Progenitor cell of endocrine pancreas (in vitro differentiated cells): ENCODE results near the gene PTGR3. TPM values are rescaled to one million over a fixed set of nuclear protein-coding genes. Genes with fewer than 3 reads are reported as not detected.

Source experiments
- DNase-seq: peaks from one replicate; pipeline ENCODE4 v3.0.0; 2021; ENCODE audit warnings: low spot score; ENCODE audit not compliant: unreplicated experiment
- H3K27ac Mint-ChIP-seq: 2 replicates; pipeline ENCODE4 v1.8.0; 2021; ENCODE audit warnings: mild to moderate bottlenecking, moderate library complexity, mixed read lengths
- H3K27me3 Mint-ChIP-seq: 2 replicates; pipeline ENCODE4 v1.8.0; 2021; ENCODE audit warnings: mixed read lengths
- H3K36me3 Mint-ChIP-seq: 2 replicates; pipeline ENCODE4 v1.8.0; 2022; ENCODE audit warnings: mixed read lengths; ENCODE audit not compliant: insufficient read depth
- H3K4me1 Mint-ChIP-seq: 2 replicates; pipeline ENCODE4 v1.8.0; 2021; ENCODE audit warnings: low read depth, mixed read lengths
- H3K4me3 Mint-ChIP-seq: 2 replicates; pipeline ENCODE4 v1.8.0; 2021; ENCODE audit warnings: low read depth, mild to moderate bottlenecking, moderate library complexity, mixed read lengths
- H3K9me3 Mint-ChIP-seq: 2 replicates; pipeline ENCODE4 v1.8.0; 2021; ENCODE audit warnings: low read depth, mixed read lengths
- CTCF ChIP-seq: fragments of 200-600 bp; sonication (generic); IDR thresholded peaks from one replicate; pipeline ENCODE4 v1.5.0; 2021; ENCODE audit warnings: antibody characterized with exemption, mild to moderate bottlenecking; ENCODE audit not compliant: unreplicated experiment
- total RNA-seq: library from RNA; stranded (reverse); gene quantifications from 2 replicates; pipeline ENCODE4 v1.2.1, GENCODE V29; 2021

The PTGR3 gene
- total RNA-seq, 1 donor from 2014 or later: 36.8 TPM

- TF ChIP-seq CTCF: no peak
- Mint-ChIP-seq H3K27ac (peak overlapping the region; percentile 86), H3K9me3 (no peaks in the 10 kb centered on the region), H3K36me3 (no peaks in the 10 kb centered on the region), H3K4me1 (peaks cover 68% of the 10 kb centered on the region), H3K27me3 (no peaks in the 10 kb centered on the region), H3K4me3 (no peak overlapping the region)
- DNase-seq: no peak
Observed at GRCh38 chr18:75214766-75215510, 6.0 kb upstream of the PTGR3 start.

- H3K27me3 Mint-ChIP-seq: no peaks in the 10 kb centered on the region
- no peak for TF ChIP-seq CTCF
- peak overlapping the region; percentile 0 for H3K27ac Mint-ChIP-seq
- H3K4me3 Mint-ChIP-seq: peak overlapping the region; percentile 7
- H3K9me3 Mint-ChIP-seq: no peaks in the 10 kb centered on the region
- H3K4me1 Mint-ChIP-seq: peaks cover 67% of the 10 kb centered on the region
- DNase-seq: no peak
- H3K36me3 Mint-ChIP-seq: no peaks in the 10 kb centered on the region
Observed at GRCh38 chr18:75214332-75214690, 5.4 kb upstream of the PTGR3 start.

GRCh38 chr18:75213611-75214331 is 4.8 kb upstream of the PTGR3 start:
- Mint-ChIP-seq H3K27me3 (no peaks in the 10 kb centered on the region), H3K9me3 (no peaks in the 10 kb centered on the region), H3K4me3 (peak overlapping the region; percentile 7), H3K27ac (no peak overlapping the region), H3K36me3 (no peaks in the 10 kb centered on the region), H3K4me1 (peaks cover 63% of the 10 kb centered on the region)
- DNase-seq: no peak
- no peak for TF ChIP-seq CTCF

GRCh38 chr18:75212751-75213090 is 3.8 kb upstream of the PTGR3 start:
- Mint-ChIP-seq H3K27ac (peak overlapping the region; percentile 95), H3K4me1 (peaks cover 55% of the 10 kb centered on the region), H3K9me3 (no peaks in the 10 kb centered on the region), H3K36me3 (no peaks in the 10 kb centered on the region), H3K4me3 (peak overlapping the region; percentile 74), H3K27me3 (no peaks in the 10 kb centered on the region)
- no peak for DNase-seq
- no peak for TF ChIP-seq CTCF

GRCh38 chr18:75211953-75212750 is 3.2 kb upstream of the PTGR3 start:
- H3K27ac Mint-ChIP-seq: peak overlapping the region; percentile 95
- H3K9me3 Mint-ChIP-seq: no peaks in the 10 kb centered on the region
- H3K4me1 Mint-ChIP-seq: peaks cover 56% of the 10 kb centered on the region
- peak overlapping the region; percentile 74 for H3K4me3 Mint-ChIP-seq
- peak; percentile 31 for DNase-seq
- TF ChIP-seq CTCF: no peak
- no peaks in the 10 kb centered on the region for H3K36me3 Mint-ChIP-seq
- no peaks in the 10 kb centered on the region for H3K27me3 Mint-ChIP-seq
